ENCODE measurements around the gene ERMN. TPM values are rescaled to one million over a fixed set of nuclear protein-coding genes. Genes with fewer than 3 reads are reported as not detected.
"Not testable (repeated sequence)": the region's sequence is repeated elsewhere in the genome, so short reads cannot be mapped to it uniquely, and the experiment has no call there.

Gene ERMN
- total RNA-seq, 1 donor from 2014 or later = not detected

DNA sequence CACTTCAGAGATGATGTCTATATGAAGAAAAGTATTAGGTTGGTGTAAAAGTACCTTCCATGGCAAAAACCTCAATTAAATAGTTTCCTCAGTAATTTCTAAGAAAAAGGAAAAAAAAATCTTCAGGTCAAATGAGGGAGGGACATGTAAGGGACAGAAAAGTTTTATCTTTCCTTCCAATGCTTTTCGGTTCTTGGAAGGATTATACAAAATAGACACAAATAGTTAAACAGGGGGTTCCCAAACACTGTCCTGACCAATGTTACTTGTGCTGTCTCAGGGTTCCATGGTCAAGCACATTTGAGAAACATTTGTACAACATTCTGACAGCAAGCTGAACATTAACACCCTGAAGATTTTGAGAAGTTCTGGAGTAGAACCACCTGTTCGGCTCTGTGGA lies 22.0 kb downstream of the ERMN start:
- intact Hi-C loops (cut with DNase I) = loop anchor here (10.0 kb wide), 2 partner anchors 291 to 711 kb away; no protein-coding TSS in a partner anchor
- DNase-seq (ENCODE audit: low spot score) = no peak

DNA sequence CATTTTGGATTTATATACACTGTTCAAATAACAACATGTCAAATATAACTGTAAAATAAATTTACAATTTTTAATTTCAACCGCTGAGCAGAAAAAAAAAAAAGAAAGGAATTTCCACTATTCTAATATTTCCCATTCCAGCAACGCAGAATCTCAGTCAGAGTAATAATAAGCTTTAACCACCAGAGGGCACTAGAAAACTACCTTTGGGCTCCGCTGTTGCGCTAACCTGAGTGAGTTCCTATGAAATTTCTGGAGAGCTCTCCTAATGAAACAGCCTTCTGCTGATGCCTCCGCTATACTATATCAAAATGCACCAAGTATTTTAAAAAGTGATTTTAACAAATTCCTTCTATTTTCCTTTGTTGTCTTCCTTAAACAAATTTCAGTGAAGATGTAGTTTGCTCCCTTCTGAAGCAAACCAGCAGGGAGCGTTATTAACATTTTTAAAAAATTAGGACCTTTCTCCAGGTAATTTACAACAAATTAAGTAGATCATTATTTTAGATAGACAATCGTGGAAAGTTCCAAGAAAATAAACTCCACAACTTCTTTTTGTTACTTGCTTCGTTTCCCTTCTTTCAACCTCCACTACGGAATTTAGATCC lies 23.0 kb downstream of the ERMN start:
- no peak for DNase-seq (ENCODE audit: low spot score)
- intact Hi-C loops (cut with DNase I) = loop anchor here (10.0 kb wide), 2 partner anchors 292 to 712 kb away; no protein-coding TSS in a partner anchor

DNA sequence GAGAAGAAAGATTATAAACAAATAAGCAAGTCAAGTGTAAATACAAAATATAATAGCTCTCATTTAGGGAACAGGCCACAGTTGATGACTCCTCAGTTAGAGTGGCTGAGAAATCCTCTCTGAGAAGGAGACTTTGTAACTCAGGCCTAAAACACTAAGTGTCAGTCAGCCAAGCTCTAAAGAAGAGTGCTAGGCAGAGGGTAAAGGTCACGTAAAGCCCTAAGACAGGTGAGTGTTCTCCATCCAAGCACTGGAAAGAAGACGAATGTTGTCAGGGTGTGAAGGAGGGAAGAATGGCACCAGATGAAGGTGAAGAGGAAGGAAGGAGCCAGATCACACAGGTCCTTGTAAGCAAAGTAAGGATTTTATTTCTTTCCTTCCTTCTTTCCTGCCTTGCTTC lies 24.3 kb downstream of the ERMN start:
- no peak for DNase-seq (ENCODE audit: low spot score)
- intact Hi-C loops (cut with DNase I) = loop anchor here (10.0 kb wide), 2 partner anchors 293 to 713 kb away; no protein-coding TSS in a partner anchor

DNA sequence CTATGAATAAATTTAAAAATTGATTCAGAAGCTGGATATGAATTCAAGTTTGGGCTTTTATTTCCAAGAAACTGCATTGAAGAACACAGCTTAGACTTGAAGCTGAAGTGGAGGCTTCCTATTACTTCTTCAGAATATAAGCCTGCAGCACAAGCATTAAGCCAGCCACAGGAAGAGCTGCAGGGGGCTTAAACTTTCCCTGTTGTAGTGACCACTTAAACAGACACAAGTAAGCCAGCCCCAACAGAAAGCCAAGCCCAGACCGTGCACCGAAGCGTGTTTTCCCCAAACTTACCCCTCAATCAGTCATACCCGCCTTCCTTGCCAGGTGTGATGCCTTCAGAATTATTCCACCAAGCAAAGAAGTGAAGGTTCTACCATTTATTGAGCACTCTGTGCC lies 28.7 kb downstream of the ERMN start:
- intact Hi-C loops (cut with DNase I) = no loop called here
- DNase-seq (ENCODE audit: low spot score) = no peak

DNA sequence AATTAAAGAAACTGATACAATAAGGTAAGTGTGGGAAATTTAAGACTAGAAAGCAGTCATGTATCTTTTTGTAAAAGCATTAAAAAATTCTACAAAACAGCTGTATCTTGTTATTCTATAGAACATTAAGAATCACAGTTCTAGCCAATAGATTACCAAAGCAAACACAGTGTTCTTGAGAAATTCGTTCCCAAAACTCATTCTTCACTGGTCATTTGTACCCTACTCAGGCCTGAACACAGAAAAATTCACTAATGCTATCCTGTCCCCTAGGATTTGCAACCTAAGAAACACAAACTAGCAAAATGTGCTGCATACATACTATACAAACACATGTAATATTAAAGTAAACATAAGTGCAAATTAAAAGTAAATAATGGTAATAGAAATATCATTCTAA lies 29.1 kb downstream of the ERMN start:
- intact Hi-C loops (cut with DNase I) = no loop called here

DNA sequence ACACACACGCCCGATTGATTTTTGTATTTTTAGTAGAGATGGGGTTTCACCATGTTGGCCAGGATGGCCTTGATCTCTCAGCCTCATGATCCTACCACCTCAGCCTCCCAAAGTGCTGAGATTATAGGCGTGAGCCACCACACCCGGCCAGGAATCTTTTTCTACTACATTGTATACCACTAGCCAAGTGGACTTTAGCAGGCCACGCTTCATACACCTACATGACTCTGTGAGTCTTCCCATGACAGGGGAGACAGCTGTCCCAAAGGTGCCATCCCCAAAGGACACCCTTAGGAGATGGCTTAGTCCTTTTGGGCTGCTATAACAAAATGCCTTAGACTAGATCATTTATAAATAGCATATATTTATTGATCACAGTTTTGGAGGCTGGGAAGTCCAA lies 32.8 kb downstream of the ERMN start:
- no peak for DNase-seq (ENCODE audit: low spot score)
- intact Hi-C loops (cut with DNase I) = no loop called here

More for the DNA sequence above, 29.1 kb downstream of the ERMN start:
- DNase-seq (ENCODE audit: low spot score) = no peak

DNA sequence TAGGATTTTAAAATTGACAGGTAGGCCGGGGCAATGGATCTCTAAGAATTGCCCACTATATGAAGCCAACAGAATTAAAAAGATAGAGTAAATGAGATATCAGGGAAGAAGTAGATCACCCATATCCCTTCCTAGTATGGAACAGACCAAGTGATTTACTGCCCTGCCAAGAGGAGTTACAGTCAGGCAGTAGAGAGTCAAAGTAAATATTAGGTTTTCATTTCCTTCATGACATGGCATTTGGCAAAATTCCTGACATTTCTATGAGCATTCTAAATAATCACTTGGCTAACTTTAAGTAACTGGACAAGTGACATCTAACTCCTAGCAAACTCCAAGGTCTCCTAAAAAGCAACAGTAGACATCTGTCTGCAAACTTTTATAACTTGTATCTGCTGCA lies 34.6 kb downstream of the ERMN start:
- DNase-seq (ENCODE audit: low spot score) = no peak
- intact Hi-C loops (cut with DNase I) = no loop called here

DNA sequence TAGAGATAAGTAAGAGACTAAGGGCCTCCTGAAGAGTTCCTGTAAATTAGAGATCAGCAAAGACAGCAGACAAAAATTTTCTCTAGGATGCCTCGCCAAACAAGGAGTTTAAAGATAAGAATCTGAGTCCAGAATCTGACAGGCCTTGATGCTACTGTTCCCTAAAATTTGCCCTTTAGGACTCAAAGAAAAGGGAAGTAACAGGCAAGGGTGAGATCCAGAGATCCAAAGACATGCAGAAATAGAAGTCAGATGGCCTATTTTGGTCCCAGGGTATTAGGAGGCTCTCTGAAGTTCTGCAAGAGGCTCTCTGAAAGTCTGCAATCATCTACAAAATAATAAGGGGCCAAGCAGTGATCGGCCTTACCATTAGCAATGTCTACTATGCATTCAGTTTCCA lies 35.1 kb downstream of the ERMN start:
- intact Hi-C loops (cut with DNase I) = no loop called here
- no peak for DNase-seq (ENCODE audit: low spot score)

DNA sequence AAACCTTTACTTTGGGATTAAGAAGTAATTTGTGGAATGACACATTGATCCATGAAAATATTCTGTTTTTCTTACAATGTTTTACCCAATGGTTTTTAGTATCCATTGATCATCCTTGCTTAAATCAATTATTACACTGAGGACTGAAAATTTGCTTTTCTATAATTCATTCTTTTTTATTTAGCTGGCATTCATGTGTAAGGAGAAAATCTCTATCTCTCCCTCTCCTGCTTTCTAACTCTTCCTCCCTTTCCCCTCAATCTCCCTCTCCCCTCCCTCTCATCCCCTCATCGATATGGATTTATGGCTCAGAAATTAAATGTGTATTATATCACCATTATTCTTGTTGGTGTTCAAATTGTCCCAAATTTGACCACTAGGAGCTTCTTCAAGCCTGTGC lies 38.5 kb downstream of the ERMN start:
- DNase-seq (ENCODE audit: low spot score) = no peak
- intact Hi-C loops (cut with DNase I) = no loop called here

DNA sequence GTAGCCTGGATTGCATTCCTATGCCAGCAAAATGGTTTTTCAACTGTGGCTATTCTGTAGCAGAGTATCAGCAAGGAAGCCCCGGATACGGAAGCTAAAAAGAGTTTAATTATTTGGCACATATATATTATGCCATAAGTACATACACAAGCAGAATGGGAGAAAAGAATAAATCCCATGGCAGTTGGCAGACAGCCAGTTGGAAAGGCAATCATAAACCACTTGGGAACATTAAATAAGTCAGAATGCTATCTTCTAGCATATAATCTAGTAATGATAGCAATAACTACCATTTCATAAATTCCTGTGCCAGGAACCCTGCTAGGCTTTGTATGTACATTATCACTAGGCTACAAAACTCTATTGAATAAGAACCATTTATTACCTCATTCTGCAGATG lies 42.2 kb downstream of the ERMN start:
- no peak for DNase-seq (ENCODE audit: low spot score)
- intact Hi-C loops (cut with DNase I) = no loop called here

DNA sequence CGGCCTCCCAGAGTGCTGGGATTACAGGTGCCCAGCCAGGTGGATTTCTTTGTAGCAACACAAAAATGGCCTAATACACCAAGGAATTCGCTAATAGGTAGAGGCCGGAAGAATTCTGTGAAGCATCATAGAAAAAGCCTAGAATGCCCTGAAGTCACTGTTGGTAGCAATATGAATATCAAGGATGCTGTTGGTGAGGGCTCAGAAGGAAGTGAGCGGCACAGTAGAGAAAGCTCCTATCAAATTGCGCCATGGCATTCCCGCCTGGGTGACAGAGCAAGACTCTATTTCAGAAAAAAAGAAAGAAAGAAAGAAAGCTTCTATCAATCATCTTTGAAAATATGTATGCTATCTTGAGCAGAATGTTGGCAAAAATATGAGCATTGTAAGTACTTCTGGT lies 44.3 kb downstream of the ERMN start:
- no peak for DNase-seq (ENCODE audit: low spot score)
- intact Hi-C loops (cut with DNase I) = no loop called here

DNA sequence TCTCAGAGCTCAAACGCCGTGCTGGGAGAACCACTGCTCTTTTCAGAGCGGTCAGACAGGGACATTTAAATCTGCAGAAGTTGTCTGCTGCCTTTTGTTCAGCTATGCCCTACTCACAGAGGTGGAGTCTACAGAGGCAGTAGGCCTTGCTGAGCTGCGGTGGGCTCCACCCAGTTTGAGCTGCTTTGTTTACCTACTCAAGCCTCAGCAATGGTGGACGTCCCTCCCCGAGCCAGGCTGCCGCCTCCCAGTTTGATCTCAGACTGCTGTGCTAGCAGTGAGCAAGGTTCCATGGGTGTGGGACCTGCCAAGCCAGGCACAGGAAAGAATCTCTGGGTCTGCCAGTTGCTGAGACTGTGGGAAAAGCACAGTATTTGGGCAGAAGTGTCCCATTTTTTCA lies 46.3 kb downstream of the ERMN start:
- intact Hi-C loops (cut with DNase I); DNase-seq (ENCODE audit: low spot score): not testable (repeated sequence)

DNA sequence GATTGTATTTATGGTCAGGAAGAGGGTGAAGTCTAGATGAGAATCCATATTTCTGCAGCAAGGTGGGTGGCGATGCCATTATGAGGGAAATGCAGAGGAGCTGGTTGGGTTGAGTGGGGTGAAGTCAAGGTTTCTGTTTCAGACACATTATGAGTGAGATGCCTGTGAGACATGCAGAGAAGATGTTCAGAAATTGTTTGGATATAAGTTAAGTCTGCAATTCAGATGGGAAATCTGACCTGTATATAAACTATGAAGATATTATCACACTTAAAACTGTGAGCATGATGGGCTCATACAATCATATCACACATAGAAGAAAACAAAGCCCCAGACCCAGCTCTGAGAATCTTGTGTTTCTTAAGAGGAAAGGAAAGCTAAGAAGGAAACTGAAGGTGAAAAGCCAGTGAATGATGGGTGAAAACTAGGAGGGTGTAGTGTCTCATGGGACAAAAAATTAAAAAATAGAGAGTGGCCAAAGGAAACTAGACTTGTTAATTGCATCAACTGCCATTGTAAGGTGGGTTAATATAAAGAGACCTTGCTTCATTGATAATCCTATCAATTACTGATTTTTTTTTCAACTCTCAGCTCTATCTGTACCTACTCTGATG lies 53.9 kb downstream of the ERMN start:
- intact Hi-C loops (cut with DNase I) = no loop called here
- DNase-seq (ENCODE audit: low spot score) = no peak

DNA sequence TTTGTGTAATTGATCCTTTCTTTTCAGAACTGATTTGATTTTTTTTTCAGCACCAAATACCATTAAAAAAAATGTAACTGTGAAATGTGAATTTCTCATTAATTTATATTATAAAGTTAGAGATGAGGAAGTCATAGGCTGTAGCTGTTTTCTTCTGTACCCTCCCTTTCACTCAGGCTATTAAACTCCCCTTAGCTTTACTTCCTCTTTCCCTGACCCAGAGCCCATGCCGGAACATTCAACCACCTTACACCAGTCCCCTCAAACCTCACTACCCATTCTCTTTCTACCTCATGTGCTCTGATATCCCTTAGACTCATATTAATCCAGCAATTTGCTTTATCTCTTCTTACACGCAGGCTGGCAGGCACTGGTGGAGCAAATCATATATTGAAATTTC lies 55.7 kb downstream of the ERMN start:
- DNase-seq (ENCODE audit: low spot score) = no peak
- intact Hi-C loops (cut with DNase I) = no loop called here

DNA sequence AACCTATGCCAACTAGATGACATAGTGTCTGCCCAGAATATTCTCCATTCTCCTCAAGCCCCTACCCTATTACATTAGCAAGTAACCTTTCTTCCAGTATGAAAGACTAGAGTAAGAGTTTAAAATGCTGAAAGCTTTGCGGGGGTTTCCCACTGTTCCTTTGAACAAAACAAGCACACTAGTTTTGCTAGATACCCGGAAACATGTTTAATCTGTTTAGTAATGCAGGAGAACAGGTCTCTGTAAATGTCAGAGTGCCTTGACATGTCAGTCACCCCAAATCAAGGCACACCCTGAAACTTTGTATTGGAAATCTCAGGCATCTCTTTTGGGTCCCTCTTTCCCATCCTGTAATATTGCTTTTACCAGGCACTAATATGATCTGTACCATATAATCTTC lies 56.6 kb downstream of the ERMN start:
- intact Hi-C loops (cut with DNase I) = no loop called here
- DNase-seq (ENCODE audit: low spot score) = no peak

Other genes with a start within 250 kb of the ERMN start
- 0.35 TPM for gene GALNT5, start 68.1 kb downstream of the ERMN start, total RNA-seq
- 2.5 TPM for gene CYTIP, start 118.3 kb upstream of the ERMN start, total RNA-seq